ENCODE data around the gene MAOB.

DNA sequence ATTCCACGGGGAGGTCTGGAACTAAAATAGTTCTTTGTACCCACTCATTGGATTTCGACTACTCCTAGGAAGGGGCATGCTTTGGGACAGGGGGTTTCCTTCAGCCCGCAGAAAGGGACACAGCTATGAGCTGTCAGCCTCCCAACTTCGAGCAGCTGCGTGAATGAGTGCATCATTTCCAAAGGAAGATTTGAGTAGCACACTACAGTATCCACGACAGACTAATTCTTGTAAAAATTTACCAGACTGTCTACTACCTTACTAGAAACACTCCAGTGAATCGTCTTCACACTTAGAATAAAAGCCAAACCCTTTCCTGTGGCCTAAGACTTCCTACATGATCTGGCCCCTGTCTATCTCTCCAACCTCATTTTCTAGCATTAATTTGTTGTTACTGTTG is 124.2 kb downstream of the MAOB start:
- no peak for TF ChIP-seq POLR2A (IDR thresholded peaks at IDR 0.05)
- TF ChIP-seq, protein P1, sequence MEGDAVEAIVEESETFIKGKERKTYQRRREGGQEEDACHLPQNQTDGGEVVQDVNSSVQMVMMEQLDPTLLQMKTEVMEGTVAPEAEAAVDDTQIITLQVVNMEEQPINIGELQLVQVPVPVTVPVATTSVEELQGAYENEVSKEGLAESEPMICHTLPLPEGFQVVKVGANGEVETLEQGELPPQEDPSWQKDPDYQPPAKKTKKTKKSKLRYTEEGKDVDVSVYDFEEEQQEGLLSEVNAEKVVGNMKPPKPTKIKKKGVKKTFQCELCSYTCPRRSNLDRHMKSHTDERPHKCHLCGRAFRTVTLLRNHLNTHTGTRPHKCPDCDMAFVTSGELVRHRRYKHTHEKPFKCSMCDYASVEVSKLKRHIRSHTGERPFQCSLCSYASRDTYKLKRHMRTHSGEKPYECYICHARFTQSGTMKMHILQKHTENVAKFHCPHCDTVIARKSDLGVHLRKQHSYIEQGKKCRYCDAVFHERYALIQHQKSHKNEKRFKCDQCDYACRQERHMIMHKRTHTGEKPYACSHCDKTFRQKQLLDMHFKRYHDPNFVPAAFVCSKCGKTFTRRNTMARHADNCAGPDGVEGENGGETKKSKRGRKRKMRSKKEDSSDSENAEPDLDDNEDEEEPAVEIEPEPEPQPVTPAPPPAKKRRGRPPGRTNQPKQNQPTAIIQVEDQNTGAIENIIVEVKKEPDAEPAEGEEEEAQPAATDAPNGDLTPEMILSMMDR (IDR thresholded peaks at IDR 0.05), result no peak
